NCI-H446 (cell line): ENCODE results near the gene UCN2.
"Not testable (repeated sequence)": the region's sequence is repeated elsewhere in the genome, so short reads cannot be mapped to it uniquely, and the experiment has no call there.

Experiments used
- DNase-seq, 2 experiments: peaks; one replicate each; lab custom pipeline; 2025; lab: John Stamatoyannopoulos, UW

Gene UCN2

DNA sequence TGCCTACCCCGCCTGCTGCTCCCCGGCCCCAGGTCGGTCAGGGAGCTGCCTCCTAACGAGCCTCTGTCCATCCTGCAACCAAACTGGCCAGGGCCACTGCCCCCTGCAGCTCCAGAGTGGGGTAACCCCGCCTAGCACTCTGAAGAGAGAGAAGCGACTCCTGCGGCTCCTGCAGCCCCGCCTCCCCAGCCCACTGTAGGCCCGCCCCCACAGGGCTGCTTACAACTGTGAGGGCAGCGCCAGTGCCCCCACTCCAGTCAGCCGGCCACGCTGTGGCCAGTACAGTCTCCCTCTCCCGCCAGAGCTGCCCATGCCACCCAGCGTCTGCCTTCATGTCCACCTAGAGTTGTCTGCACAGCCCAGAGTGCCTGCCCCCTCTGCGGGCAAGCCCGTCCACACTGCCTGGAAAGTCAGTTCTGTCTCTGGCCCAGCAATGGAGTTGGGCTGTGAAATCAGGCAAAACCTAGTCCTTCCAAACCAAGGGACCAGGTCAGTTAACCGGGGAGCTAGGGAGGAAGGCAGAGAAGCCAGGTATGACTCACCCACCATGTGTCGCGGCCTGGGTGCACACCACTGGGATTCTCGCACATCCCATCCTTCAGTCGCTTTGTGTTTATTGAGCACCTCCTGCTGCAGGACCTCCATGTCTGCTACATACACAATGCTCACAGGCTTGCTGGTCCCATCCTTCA is 2.4 kb downstream of the UCN2 start:
- no peak for DNase-seq

DNA sequence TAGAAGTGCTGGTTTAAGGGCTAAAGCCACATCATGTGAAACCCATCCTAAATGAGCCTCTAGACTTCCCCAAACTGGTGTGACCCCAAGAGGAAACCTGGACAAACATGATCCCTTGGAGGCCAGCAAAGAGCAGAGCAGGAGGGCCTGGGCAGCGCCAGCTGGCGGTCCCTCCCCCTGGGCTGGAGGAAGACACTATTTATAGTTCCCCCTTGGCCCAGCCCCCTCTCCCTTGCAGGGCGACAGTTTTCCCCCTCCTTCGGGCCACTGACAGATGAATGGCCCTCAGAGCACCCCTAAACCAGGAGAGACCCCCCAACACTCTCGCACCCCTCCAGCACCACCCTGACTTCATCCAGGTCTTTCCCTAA is 2.9 kb downstream of the UCN2 start:
- no peak for DNase-seq

DNA sequence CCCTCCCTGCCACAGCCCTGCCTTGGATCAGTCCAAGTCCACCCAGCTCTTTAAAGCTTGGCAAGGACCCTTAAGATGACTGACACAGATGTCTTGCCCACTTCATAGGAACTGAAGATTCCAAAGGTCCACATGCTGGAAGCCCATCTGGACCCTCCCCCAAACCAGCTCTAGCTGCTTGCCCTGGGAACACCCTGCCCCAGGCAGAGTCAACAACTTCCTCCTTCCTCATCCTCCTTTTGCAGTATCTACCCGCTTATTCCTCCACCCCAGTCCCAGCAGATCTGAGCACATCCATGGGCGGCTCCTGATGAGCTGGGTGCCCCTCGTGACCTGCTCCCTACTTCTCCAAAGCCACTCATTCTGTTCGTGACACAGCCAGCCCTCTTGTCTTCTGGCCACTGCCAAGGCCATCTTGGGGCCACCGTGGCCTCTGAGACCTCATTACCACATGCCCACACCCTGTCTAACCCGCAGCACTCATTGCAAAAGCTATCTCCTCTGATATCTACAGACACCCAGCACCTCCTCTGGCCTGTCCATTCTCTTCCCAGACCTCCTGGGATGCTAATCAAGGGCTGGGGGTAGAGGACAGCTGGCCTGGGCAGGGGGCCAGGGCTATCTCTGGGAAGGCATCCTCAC is 5.0 kb downstream of the UCN2 start:
- DNase-seq, result no peak

DNA sequence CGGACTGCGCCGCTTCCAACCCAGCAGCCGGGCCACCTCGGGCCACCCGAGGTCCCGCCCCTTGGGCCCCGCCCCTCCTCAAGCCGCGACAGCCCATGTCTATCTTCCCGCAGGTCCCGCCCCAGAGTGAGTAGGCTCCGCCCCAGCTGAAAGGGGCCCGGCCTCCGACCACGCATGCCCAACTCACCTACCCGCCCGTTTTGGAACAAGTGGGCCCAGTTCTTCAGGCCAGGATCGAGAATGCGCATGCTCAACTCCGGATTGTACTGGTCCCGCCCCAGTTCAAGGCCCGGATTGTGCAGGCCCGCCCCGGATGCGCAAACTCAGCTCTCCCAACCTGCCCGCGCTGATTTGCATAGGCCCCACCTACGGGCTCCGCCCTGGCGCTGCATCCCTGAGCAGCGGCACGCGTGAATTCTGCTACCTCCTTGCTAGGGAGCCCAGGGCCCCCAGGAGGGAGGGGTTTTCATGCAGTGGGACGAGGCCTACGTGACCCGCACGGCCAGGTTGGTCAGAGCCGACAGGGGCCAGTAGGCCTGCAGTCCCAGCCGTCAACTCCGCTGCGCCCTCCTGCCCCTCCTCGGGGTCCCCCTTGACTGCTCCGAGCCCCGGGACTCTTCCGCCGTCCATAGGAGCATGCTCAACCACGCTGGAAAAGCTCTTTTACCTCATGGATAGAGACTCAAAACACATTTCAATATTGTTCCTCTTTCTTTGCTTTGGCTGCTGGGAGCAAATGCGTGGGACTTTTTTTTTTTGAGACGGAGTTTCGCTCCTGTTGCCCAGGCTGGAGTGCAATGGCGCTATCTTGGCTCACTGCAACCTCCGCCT is 6.6 kb downstream of the UCN2 start, which contains the start of gene PFKFB4:
TSS of gene PFKFB4 (minus strand) at position 8 of the 831 bp plus-strand sequence. CDS start 26 bp downstream, outside the sequence.
- DNase-seq, result peak; percentile 93 to 97

DNA sequence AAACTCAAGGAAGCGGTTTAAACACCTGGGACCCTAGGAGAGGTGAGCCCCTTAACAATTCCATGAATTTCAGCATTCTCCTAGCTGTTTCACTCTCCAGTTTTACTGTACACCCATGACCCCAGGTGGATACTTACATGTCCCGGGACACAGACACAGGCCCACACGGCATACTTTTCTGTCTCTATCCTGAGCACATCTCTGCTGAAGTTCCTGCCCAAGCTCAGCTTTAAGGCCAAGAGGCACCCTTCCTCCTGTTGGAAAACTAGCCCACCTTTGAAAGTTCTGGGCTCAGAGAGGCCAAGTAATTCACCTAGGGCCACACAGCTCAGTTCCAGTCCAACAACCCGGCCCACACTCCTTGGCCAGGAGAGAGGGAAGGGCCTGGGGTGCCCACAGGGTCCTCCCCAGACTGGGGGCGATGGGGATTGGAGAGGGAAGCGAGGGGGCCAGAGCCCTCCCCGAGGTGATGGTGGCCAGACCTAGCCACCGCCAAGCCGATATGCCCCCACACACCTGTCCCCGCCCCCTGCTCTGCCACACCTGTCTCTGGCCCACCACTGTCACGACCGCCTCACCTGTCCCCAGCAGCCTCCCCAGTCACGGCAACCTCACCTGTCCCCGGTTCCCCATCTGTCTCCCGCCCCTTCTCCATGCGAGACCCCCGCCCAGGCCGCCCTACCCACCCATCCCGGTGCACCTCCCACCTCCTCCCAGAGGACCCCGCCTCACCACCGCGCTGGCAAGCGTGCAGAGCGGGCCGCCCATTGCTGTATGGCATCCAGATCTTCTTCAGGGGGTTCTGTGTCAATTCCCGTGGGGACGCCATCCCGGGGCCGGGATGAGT is 7.4 kb downstream of the UCN2 start:
- no peak for DNase-seq

DNA sequence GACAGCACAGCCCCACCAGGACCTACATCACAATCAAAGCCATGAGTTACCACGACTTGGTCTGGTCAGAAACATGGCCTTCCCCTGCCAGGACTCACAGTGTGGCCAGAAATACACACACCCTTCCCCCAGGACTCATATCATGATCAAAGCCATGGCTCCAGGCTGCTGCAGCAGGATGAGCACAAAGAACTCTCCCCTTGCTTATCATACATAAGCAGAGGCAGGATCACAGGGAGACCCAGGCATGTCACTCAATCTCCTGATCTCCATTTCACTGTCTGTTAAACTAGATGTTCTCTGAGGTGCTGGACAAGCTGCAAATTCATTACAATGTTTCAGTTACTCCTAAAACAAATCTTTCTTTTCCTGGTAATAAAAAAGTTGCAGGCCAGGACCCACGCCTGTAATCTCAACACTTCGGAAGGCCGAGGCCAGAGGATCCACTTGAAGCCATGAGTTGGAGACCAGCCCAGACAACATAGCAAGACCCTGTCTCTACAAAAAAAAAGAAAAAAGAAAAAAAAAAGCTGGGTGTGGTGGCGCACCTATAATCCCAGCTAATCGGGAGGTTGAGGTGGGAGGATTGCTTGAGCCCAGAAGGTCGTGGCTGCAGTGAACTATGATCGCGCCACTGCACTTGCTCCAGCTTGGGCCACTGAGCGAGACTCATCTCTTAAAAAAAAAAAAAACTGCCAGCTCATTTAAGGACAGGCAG is 8.2 kb downstream of the UCN2 start:
- no peak for DNase-seq

DNA sequence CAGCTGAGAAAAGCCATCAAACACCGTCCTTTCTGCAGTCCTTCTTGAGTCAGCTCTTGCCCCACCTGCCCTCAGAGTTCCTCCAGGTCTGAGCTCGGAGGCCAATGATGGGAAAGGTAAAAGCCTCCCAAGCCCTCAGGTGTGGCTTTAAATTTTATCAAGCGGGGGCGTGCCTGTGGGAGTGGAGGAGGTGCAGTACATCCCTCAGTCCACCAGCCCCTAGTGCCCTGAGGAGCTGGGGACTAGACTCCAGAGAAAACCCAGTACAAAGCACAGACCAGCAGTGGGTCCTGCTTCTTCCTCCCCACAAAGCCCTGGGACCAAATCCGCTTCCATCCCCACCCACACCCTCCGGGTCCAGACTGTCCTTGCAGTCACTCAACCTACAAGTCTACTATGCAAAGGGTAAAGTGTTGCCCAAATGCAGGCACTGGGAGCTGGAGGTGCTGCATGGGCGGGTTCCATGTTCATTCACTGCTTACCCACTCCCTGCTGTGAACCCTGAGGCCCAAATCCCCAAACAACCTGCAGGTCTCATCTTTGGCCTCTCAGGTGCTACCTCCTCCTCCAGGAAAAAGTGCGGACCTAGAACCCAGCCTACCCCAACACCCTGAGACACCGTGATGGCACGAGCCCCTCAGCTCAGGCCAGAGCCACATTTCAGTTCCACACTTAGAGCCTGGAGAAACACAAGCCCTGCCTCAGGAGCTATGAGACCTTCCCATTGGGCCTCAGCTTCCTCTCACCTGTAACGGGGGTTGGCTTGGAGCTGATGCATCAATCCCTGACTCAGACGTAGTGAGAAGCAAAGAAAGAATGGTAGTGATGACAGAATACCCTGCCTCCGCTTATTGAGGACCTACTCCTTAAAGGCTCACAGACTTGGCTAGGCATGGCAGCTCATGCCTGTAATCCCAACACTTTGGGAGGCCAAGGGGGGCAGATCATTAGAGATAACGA is 9.4 kb downstream of the UCN2 start:
- DNase-seq, result no peak

DNA sequence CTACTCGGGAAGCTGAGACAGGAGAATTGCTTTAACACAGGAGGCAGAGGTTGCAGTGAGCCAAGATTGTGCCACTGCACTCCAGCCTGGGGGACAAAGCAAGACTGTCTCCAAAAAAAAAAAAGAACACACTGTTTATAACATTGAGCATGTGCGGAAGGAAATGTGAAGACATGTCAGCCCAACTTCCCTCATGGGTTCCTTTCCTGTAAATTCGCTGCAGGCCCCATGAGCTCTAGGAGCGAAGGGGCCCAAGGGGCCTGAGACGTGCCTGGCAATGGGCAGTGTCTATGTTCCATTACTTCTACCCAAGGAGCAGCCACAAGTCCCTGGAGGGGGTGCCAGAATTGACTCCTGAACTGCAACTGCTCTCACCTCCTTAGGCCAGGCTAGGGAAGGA is 10.2 kb downstream of the UCN2 start:
- DNase-seq, result no peak

DNA sequence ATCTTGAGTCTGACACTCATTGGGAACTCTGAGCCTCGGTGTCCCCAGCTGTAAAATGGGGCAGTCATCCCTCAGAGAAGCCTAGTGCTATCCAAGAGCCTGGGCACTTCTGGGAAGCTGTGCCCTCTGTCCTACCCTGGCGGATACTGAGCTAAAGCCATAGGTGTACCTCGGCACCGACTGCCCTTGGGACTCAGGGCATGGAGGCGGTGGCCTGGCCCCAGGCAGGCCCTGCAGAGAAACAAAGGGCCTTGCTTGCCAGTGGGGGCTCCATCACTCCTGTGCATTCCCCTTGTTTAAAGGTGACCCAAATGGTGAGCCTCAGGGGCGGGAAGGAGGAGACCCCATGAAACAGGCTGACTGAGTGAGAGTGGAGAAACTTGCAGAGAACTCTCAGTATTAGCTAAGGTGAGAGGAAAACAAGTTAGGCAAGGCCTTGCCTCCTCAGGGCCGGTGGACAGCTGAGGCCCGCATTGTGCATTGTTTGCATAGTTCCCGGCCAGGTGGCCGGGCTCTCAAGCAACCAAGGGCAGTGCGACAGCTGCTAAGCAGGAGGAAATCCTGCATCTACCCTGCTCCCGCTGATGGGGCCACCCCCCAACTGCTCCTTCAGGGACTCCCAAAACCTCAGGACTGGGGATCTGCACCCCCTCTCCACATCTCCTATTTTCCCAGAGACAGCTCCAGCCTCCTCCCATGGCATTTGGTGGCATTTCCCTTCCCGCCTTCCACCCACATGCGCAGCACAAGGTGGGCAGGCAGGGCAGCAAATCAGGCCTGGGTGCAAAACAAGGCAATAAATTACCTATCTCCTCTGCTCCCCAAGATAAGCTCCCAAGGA is 11.2 kb downstream of the UCN2 start:
- DNase-seq, result no peak

DNA sequence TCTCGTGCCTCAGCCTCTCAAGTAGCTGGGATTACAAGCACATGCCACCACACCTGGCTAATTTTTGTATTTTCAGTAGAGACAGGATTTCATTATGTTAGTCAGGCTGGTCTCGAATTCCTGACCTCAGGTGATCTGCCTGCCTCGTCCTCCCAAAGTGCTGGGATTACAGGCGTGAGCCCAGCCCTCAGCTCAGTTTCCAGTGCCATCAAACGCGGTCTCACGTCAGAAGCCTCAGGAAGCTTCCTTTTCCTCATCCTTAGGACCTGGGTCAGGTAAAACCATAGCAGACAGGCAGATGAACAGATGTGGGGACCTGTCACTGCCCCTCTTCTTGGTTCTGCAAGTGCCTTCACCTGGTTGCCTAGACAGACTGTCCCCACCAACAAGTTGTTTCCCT is 11.9 kb downstream of the UCN2 start:
- not testable (repeated sequence) for DNase-seq

DNA sequence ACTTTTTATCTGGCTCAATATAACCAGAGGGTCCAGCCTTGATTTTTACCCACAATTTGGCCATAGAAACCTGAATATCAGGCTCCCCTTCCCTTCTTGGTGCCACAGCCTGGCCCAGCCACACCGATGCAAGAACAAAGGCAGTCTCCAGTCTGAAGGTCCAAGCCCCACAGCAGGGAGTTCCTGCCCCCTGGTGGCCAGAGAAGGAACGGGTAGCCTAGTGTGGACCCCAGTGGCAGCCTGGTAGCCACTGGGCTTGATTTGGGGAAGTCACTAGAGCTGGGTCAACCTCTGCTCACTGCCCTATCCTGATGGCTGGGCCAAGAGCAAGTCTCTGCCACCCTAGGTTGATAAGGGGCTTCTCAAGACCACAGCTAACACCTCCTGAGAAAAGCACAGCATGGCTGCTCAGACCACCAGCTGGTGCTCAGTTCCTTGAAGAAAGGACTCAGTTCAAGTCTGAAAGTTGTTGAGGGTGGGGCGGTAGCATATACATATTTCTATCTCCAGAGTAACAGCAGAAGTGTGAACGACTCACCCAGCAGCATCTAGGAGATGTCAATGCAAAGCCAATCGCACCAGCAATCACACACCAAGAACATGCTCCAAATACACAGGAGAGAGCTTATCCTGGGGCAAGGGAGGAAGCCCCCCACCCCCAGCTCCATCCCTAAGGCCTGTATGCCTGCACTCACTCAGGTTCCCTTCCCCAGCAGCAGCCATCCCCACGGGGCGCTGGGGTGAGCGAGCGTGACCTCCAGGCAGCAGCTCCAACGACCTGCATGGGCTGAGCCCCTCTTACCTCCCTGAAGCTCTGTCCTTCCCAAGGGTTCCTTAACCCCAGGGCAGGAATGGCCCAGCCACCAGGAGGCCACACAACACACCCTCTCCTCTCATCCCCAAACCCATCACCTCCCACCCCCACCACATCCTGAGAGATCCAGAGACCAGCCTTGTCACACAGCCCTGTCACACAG is 14.6 kb downstream of the UCN2 start:
- DNase-seq, result peak in 1 of 2 experiments; percentile 65

DNA sequence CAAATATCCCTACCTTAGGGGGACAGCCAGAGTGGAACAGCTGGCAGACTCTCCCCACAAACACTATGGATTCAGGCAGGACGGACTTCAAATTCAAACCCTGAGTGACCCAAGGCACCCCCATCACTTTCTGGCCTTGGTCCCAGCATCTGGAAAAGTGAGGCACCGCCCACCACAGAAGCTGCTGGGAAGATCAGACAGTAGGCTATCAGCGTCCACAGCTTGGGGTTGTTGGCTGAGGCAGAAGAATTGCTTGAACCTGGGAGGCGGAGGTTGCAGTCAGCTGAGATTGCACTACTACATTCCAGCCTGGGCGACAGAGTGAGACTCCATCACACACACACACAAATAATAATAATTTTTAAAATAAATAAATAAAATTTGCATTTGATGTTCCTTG is 15.5 kb downstream of the UCN2 start:
- DNase-seq, result no peak

DNA sequence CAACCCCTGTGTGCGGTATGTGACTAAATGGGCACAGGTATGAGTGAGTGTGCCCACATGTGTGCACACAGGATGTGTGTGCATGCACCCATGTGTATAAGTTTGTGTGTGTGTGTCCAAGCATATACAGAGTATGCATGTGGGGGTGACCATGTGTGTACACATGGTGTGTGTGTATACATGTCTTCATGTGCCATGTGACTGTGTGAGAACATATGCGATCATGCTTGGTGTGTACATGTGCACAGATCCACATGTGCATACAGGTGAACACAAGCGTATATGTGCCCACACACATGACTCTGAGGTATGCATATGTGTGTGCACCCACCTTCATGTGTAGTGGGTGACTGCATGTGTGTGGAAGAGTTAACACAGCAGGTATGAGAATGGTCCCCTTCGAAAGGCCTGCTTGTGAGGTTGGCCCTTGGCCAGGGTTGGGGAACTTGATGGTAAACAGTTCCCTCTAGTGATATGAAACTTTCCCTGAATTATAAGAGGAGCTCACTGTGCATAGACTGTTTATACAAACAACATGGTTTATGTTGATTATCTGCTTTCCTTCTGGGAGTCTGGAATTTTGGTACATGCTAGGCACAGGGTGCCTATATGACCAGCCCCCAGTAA is 17.3 kb downstream of the UCN2 start:
- no peak for DNase-seq

DNA sequence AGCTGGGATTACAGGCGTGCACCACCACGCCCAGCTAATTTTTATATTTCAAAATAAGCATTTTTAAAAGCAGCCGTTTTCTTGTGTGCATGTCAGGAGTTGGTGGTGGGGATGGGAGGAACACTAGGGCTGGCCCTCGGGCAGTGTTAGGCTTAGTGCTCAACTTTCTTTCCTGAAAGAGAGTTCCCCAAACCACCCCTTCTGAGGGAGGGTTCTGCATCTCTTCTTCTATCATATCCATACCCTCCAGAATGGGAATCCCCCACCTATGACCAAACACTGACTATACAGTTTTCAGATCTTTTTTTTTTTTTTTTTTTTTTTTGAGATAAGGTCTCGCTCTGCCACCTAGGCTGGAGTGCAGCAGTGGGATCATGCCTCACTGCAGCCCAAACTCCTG is 19.4 kb downstream of the UCN2 start:
- no peak for DNase-seq

DNA sequence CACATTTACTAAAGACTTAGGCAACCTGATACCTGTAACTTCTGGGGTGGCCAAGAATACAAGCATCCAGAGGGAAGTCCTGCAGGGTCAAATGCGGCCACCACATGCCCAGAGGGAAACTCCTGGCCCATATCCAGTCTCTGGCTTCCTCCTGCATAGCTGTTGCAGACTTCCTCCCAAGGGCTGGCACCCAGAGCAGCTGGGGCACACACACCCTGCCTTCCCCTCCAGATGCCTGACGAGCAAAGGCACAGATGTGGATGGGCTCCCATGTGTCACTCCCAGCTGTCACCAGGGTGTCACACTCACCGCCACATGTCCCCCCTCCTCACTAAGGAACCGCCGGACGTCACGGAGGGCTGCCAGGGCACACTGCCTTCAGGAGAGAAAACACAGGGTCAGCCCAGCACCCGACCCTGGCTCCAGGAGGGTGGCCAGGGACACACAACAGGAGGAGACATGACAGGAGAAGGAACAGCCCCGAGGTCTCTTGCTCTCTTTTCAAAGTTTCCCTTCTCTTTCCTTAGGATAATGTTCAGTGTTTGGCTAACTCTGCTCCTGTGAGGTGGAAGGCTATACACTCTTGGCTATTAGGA is 20.2 kb downstream of the UCN2 start:
- DNase-seq, result no peak

DNA sequence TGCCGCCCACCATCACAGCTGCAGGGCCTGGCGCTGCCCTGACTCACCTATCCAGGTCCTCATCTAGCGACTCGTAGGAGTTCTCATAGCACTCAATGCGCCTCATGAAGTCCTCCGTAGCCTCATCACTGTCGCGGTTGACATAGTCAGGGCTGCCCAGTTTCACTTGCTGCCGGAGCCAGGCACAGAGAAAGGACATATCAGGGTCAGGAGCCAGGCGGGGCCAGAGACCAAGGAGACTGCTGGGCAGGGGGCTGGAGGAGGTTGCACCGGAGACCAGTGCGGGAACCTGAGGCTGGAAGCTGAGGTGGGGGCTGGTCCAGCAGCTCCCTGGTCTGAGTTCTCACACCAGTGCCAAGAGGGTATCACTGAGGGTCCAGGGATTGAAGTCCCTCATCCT is 25.1 kb downstream of the UCN2 start:
- DNase-seq, result no peak

DNA sequence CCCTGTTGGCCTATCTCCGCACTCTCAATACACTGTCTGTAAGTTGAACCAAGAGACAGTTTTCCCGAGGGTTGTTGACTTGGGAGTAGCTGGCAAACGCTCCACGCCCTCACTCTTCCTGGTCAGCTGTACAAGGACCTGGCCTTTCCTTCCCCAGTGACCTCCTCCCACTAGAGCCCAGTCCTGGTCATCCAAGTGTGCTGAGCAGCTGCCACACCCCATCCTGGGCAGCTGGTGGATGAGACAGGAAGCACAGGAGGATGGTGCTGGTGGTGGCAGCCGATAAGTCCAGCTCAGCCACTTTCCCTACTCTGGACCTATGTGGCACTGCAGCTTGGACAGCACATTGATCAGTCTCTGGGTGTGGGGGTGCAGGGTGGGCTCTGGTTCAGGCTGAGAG is 26.8 kb downstream of the UCN2 start:
- no peak for DNase-seq
